SK-N-SH treated with all-trans-retinoic acid at 6 μM for 48 hours (cell line): ENCODE results near the gene OR10K2.

Source experiments
- ATAC-seq: fragments of 200-7000 bp; cut with Tn5 transposase; 3 replicates; pipeline ENCODE4 v1.9.1; 2020; ENCODE audit warnings: mild to moderate bottlenecking, moderate library complexity
- ARNTL ChIP-seq: fragments of 450-650 bp; formaldehyde crosslinking; IDR thresholded peaks from 2 replicates; pipeline ENCODE4 v1.5.0; 2020; ENCODE audit warnings: low read depth, mild to moderate bottlenecking, moderate library complexity, borderline replicate concordance
- BACH2 ChIP-seq: fragments of 250-450 bp; sonication (Bioruptor Pico); IDR thresholded peaks from 2 replicates; pipeline ENCODE4 v1.9.0; 2021; ENCODE audit warnings: mild to moderate bottlenecking, borderline replicate concordance
- CSDC2 ChIP-seq: fragments of 250-450 bp; sonication (Bioruptor Pico); IDR thresholded peaks from 2 replicates; pipeline ENCODE4 v1.5.0; 2020; ENCODE audit warnings: mild to moderate bottlenecking, moderate library complexity
- ISL1 ChIP-seq: fragments of 250-450 bp; sonication (Bioruptor Pico); IDR thresholded peaks from 2 replicates; pipeline ENCODE4 v2.1.2; 2022; ENCODE audit warnings: mild to moderate bottlenecking, moderate library complexity
- OSR1 ChIP-seq: fragments of 250-450 bp; sonication (Bioruptor Pico); IDR thresholded peaks from 2 replicates; pipeline ENCODE4 v1.8.0; 2022; ENCODE audit warnings: moderate library complexity, mild to moderate bottlenecking, inconsistent platforms
- PPARA ChIP-seq: fragments of 250-450 bp; sonication (Bioruptor Pico); IDR thresholded peaks from 2 replicates; pipeline ENCODE4 v1.5.0; 2020; ENCODE audit warnings: mild to moderate bottlenecking, borderline replicate concordance
- RARB ChIP-seq: fragments of 250-450 bp; sonication (Bioruptor Pico); IDR thresholded peaks from 2 replicates; pipeline ENCODE4 v1.8.0; 2021; ENCODE audit warnings: mild to moderate bottlenecking, moderate library complexity
- SNAI2 ChIP-seq: fragments of 250-450 bp; sonication (Bioruptor Pico); IDR thresholded peaks from 2 replicates; pipeline ENCODE4 v1.5.0; 2020; ENCODE audit warnings: mild to moderate bottlenecking, moderate library complexity
- TCF4 ChIP-seq: fragments of 250-450 bp; sonication (Bioruptor Pico); IDR thresholded peaks from 2 replicates; pipeline ENCODE4 v1.8.0; 2021; ENCODE audit warnings: mild to moderate bottlenecking, moderate library complexity, borderline replicate concordance
- TOX ChIP-seq: fragments of 250-450 bp; sonication (Bioruptor Pico); IDR thresholded peaks from 2 replicates; pipeline ENCODE4 v1.8.0; 2021; ENCODE audit warnings: mild to moderate bottlenecking, moderate library complexity, borderline replicate concordance
- ZFP3 ChIP-seq: fragments of 250-450 bp; sonication (Bioruptor Pico); IDR thresholded peaks from 2 replicates; pipeline ENCODE4 v1.5.0; 2020; ENCODE audit warnings: mild to moderate bottlenecking, moderate library complexity
- ZFP30 ChIP-seq: fragments of 450-650 bp; formaldehyde crosslinking; IDR thresholded peaks from 2 replicates; pipeline ENCODE4 v1.5.0; 2022; ENCODE audit warnings: mild to moderate bottlenecking, moderate library complexity
- ZNF565 ChIP-seq: fragments of 450-650 bp; formaldehyde crosslinking; conservative IDR thresholded peaks from 2 replicates; pipeline ENCODE4 v1.5.0; 2020; ENCODE audit warnings: low read depth, mild to moderate bottlenecking, moderate library complexity
- ZNF70 ChIP-seq: fragments of 450-650 bp; formaldehyde crosslinking; IDR thresholded peaks from 2 replicates; pipeline ENCODE4 v1.5.0; 2020; ENCODE audit warnings: mild to moderate bottlenecking, moderate library complexity
- TF ChIP-seq, protein P1 (sequence below): fragments of 250-450 bp; sonication (Bioruptor Pico); IDR thresholded peaks from 2 replicates; pipeline ENCODE4 v1.8.0; 2021; ENCODE audit warnings: low read depth, mild to moderate bottlenecking, moderate library complexity, borderline replicate concordance
- TF ChIP-seq, protein P2 (sequence below): fragments of 250-450 bp; sonication (Bioruptor Pico); IDR thresholded peaks from 2 replicates; pipeline ENCODE4 v1.5.0; 2020; ENCODE audit warnings: mild to moderate bottlenecking, moderate library complexity
- TF ChIP-seq, protein P3 (sequence below): fragments of 250-450 bp; sonication (Bioruptor Pico); IDR thresholded peaks from 2 replicates; pipeline ENCODE4 v1.5.1; 2021; ENCODE audit warnings: mild to moderate bottlenecking, moderate library complexity
- TF ChIP-seq, protein P4 (sequence below): fragments of 250-450 bp; sonication (Bioruptor Pico); IDR thresholded peaks from 2 replicates; pipeline ENCODE4 v1.5.1; 2020; ENCODE audit warnings: low read depth, mild to moderate bottlenecking, moderate library complexity

OR10K2 gene

DNA sequence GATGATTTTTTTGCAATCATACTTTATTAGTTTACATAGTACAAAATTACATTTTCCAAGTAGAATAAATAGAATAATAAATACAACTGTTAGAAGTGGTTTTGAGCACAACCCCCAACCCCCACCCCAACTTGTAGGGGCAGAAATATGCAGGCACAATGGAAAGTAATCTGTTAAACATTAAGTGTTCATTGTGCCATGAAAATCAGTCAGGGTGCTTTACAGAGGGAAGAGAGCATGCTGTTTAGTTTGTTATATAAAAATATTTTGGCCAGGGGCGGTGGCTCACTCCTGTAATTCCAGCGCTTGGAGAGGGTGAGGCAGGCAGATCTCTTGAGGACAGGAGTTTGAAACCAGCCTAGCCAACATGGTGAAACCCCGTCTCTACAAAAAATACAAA lies 29.4 kb downstream of the OR10K2 start:
- ATAC-seq = no peak
- no peak for TF ChIP-seq ZFP30 (CRISPR knock-in tag)
- TF ChIP-seq ZNF70 (CRISPR knock-in tag) = no peak
- TF ChIP-seq ZFP3 = no peak
- TF ChIP-seq, protein P1, sequence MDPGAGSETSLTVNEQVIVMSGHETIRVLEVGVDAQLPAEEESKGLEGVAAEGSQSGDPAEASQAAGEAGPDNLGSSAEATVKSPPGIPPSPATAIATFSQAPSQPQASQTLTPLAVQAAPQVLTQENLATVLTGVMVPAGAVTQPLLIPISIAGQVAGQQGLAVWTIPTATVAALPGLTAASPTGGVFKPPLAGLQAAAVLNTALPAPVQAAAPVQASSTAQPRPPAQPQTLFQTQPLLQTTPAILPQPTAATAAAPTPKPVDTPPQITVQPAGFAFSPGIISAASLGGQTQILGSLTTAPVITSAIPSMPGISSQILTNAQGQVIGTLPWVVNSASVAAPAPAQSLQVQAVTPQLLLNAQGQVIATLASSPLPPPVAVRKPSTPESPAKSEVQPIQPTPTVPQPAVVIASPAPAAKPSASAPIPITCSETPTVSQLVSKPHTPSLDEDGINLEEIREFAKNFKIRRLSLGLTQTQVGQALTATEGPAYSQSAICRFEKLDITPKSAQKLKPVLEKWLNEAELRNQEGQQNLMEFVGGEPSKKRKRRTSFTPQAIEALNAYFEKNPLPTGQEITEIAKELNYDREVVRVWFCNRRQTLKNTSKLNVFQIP (CRISPR knock-in tag) = no peak
- TF ChIP-seq ISL1 = no peak
- TF ChIP-seq OSR1 = no peak
- no peak for TF ChIP-seq CSDC2
- no peak for TF ChIP-seq BACH2 (CRISPR knock-in tag)
- TF ChIP-seq PPARA (CRISPR knock-in tag) = no peak
- TF ChIP-seq, protein P2, sequence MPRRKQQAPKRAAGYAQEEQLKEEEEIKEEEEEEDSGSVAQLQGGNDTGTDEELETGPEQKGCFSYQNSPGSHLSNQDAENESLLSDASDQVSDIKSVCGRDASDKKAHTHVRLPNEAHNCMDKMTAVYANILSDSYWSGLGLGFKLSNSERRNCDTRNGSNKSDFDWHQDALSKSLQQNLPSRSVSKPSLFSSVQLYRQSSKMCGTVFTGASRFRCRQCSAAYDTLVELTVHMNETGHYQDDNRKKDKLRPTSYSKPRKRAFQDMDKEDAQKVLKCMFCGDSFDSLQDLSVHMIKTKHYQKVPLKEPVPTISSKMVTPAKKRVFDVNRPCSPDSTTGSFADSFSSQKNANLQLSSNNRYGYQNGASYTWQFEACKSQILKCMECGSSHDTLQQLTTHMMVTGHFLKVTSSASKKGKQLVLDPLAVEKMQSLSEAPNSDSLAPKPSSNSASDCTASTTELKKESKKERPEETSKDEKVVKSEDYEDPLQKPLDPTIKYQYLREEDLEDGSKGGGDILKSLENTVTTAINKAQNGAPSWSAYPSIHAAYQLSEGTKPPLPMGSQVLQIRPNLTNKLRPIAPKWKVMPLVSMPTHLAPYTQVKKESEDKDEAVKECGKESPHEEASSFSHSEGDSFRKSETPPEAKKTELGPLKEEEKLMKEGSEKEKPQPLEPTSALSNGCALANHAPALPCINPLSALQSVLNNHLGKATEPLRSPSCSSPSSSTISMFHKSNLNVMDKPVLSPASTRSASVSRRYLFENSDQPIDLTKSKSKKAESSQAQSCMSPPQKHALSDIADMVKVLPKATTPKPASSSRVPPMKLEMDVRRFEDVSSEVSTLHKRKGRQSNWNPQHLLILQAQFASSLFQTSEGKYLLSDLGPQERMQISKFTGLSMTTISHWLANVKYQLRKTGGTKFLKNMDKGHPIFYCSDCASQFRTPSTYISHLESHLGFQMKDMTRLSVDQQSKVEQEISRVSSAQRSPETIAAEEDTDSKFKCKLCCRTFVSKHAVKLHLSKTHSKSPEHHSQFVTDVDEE (CRISPR knock-in tag) = no peak
- TF ChIP-seq ZNF565 (CRISPR knock-in tag) = no peak
- no peak for TF ChIP-seq RARB (CRISPR knock-in tag)
- no peak for TF ChIP-seq ARNTL (CRISPR knock-in tag)
- no peak for TF ChIP-seq TCF4 (CRISPR knock-in tag)
- TF ChIP-seq, protein P3, sequence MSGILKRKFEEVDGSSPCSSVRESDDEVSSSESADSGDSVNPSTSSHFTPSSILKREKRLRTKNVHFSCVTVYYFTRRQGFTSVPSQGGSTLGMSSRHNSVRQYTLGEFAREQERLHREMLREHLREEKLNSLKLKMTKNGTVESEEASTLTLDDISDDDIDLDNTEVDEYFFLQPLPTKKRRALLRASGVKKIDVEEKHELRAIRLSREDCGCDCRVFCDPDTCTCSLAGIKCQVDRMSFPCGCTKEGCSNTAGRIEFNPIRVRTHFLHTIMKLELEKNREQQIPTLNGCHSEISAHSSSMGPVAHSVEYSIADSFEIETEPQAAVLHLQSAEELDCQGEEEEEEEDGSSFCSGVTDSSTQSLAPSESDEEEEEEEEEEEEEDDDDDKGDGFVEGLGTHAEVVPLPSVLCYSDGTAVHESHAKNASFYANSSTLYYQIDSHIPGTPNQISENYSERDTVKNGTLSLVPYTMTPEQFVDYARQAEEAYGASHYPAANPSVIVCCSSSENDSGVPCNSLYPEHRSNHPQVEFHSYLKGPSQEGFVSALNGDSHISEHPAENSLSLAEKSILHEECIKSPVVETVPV (CRISPR knock-in tag) = no peak
- TF ChIP-seq, protein P4, sequence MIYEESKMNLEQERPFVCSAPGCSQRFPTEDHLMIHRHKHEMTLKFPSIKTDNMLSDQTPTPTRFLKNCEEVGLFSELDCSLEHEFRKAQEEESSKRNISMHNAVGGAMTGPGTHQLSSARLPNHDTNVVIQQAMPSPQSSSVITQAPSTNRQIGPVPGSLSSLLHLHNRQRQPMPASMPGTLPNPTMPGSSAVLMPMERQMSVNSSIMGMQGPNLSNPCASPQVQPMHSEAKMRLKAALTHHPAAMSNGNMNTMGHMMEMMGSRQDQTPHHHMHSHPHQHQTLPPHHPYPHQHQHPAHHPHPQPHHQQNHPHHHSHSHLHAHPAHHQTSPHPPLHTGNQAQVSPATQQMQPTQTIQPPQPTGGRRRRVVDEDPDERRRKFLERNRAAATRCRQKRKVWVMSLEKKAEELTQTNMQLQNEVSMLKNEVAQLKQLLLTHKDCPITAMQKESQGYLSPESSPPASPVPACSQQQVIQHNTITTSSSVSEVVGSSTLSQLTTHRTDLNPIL (CRISPR knock-in tag) = no peak
- TF ChIP-seq, all 23 proteins: peak for 0

DNA sequence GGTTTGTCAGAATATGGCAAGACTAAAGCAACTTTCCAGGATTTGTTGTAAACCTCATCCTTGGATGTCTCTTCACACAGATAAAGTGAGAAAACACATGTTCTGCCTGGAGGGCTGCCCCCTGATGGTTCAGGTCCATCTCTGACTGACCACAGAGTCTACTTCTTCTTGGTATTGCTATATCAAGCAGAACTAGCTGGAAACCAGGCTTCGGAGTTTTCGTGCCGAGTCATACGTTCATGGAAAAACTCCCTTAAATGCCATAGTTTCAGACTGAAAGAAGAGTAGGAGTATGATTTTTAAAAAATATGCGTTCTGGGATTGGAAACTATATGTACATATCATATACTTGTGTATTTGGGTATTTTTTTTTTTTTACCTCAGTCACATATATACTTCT lies 32.6 kb downstream of the OR10K2 start:
- TF ChIP-seq RARB (CRISPR knock-in tag) (no peak), SNAI2 (CRISPR knock-in tag) (no peak), PPARA (CRISPR knock-in tag) (no peak), BACH2 (CRISPR knock-in tag) (no peak), TOX (CRISPR knock-in tag) (no peak)
- TF ChIP-seq, protein P2 (CRISPR knock-in tag) = no peak
- TF ChIP-seq, protein P1 (CRISPR knock-in tag) = no peak
- TF ChIP-seq, protein P4 (CRISPR knock-in tag) = no peak
- TF ChIP-seq, all 23 proteins: peak for 0
- ATAC-seq = no peak
